Transverse colon (tissue), 3 donors: Measurements from ENCODE around the gene ZFAND2A.

Experiments used
- EP300 ChIP-seq: sonication (generic); formaldehyde crosslinking; IDR thresholded peaks from one replicate; pipeline ENCODE4 v1.6.1; 2017; ENCODE audit warnings: antibody characterized with exemption, low read depth
- POLR2A ChIP-seq: fragments of 450-650 bp; IDR thresholded peaks from one replicate; pipeline ENCODE4 v1.6.1; 2016; ENCODE audit warnings: antibody characterized with exemption, mild to moderate bottlenecking, moderate library complexity
- TF ChIP-seq, protein P1 (sequence below), 5 experiments: fragments of 200-600 bp in 3 of 5; fragments of 450-650 bp in 2 of 5; sonication (generic) in 3 of 5; IDR thresholded peaks; 1 replicate in 2 of 5; 2 replicates in 3 of 5; pipeline ENCODE4 v1.5.1; 2016 to 2017; ENCODE audit warnings: antibody characterized with exemption in 5 of 5, inconsistent platforms in 3 of 5, mild to moderate bottlenecking in 2 of 5, moderate library complexity in 1 of 5

DNA sequence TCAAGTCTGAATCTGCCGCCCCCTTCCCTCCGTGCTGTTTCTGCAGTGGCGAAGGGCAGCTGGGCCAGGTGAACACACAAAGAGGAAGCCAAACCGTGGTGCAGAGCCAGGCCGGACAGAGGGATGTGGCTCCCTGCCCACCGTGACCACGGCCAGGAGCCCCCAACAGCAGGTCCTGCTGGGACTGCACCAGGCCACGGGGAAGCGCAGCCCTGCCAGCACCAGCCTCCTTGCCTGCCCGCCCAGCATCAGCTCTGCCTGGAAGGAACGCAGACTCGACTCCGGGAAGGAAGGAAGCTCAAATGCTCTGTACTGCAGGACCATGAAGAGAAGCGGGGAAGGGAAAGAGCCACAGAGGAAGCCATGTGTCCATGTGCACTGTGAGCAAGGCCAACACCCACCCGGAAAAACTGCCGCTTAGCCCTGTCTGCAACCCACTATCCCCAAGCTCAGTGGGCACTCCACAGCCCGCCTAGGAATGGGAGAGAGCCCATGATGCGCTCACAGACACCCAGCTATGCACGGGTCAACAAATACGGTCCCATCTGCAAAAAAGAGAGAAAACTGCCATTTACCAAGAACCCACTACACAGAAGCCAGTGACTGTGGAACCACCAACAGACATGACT lies 53.1 kb downstream of the ZFAND2A start:
- TF ChIP-seq, protein P1, sequence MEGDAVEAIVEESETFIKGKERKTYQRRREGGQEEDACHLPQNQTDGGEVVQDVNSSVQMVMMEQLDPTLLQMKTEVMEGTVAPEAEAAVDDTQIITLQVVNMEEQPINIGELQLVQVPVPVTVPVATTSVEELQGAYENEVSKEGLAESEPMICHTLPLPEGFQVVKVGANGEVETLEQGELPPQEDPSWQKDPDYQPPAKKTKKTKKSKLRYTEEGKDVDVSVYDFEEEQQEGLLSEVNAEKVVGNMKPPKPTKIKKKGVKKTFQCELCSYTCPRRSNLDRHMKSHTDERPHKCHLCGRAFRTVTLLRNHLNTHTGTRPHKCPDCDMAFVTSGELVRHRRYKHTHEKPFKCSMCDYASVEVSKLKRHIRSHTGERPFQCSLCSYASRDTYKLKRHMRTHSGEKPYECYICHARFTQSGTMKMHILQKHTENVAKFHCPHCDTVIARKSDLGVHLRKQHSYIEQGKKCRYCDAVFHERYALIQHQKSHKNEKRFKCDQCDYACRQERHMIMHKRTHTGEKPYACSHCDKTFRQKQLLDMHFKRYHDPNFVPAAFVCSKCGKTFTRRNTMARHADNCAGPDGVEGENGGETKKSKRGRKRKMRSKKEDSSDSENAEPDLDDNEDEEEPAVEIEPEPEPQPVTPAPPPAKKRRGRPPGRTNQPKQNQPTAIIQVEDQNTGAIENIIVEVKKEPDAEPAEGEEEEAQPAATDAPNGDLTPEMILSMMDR (IDR thresholded peaks at IDR 0.05), result no peak
- TF ChIP-seq EP300 (no peak), POLR2A (no peak)
